ENCODE measurements around the gene RAB7B.

Gene RAB7B

DNA sequence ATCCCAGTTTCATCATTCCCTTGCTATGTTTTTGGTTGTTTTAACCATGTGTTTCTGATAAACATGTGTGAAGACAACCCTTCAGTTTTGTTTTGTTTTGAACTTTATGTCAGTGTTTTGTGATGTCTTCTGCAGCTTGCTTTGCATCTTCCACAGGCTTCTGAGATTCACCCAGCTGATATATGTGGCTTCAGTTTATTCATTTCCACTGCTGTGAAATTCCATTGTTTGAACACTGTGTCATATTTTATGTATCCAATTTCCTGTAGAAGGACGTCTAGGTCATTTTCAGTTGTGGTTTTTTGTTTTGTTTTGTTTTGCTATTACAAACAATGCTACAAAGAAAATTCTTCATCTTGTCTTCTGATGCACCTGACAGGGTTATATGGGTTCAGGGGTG is 32.7 kb downstream of the RAB7B start:
- TF ChIP-seq POLR2AphosphoS5 (IDR thresholded peaks at IDR 0.05; ENCODE audit: low read depth, low read length) (no peak), SIN3A (IDR thresholded peaks at IDR 0.05; ENCODE audit: borderline replicate concordance, insufficient read depth, low read length) (no peak), FOXP2 (optimal IDR thresholded peaks at IDR 0.05; ENCODE audit: borderline replicate concordance, extremely low read depth, extremely low read length, insufficient read depth) (no peak), TAF1 (IDR thresholded peaks at IDR 0.05; ENCODE audit: borderline replicate concordance, insufficient read depth, low read length) (no peak)
- TF ChIP-seq, protein P1, sequence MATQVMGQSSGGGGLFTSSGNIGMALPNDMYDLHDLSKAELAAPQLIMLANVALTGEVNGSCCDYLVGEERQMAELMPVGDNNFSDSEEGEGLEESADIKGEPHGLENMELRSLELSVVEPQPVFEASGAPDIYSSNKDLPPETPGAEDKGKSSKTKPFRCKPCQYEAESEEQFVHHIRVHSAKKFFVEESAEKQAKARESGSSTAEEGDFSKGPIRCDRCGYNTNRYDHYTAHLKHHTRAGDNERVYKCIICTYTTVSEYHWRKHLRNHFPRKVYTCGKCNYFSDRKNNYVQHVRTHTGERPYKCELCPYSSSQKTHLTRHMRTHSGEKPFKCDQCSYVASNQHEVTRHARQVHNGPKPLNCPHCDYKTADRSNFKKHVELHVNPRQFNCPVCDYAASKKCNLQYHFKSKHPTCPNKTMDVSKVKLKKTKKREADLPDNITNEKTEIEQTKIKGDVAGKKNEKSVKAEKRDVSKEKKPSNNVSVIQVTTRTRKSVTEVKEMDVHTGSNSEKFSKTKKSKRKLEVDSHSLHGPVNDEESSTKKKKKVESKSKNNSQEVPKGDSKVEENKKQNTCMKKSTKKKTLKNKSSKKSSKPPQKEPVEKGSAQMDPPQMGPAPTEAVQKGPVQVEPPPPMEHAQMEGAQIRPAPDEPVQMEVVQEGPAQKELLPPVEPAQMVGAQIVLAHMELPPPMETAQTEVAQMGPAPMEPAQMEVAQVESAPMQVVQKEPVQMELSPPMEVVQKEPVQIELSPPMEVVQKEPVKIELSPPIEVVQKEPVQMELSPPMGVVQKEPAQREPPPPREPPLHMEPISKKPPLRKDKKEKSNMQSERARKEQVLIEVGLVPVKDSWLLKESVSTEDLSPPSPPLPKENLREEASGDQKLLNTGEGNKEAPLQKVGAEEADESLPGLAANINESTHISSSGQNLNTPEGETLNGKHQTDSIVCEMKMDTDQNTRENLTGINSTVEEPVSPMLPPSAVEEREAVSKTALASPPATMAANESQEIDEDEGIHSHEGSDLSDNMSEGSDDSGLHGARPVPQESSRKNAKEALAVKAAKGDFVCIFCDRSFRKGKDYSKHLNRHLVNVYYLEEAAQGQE (IDR thresholded peaks at IDR 0.05; ENCODE audit: insufficient read depth in 1 of 2, low read depth in 2 of 2, low read length in 2 of 2), result no peak

GRCh38 chr1:205969229-205969628 is 34.0 kb downstream of the RAB7B start:
- TF ChIP-seq SIN3A (IDR thresholded peaks at IDR 0.05; ENCODE audit: borderline replicate concordance, insufficient read depth, low read length), result no peak
- TF ChIP-seq FOXP2 (optimal IDR thresholded peaks at IDR 0.05; ENCODE audit: borderline replicate concordance, extremely low read depth, extremely low read length, insufficient read depth), result no peak

DNA sequence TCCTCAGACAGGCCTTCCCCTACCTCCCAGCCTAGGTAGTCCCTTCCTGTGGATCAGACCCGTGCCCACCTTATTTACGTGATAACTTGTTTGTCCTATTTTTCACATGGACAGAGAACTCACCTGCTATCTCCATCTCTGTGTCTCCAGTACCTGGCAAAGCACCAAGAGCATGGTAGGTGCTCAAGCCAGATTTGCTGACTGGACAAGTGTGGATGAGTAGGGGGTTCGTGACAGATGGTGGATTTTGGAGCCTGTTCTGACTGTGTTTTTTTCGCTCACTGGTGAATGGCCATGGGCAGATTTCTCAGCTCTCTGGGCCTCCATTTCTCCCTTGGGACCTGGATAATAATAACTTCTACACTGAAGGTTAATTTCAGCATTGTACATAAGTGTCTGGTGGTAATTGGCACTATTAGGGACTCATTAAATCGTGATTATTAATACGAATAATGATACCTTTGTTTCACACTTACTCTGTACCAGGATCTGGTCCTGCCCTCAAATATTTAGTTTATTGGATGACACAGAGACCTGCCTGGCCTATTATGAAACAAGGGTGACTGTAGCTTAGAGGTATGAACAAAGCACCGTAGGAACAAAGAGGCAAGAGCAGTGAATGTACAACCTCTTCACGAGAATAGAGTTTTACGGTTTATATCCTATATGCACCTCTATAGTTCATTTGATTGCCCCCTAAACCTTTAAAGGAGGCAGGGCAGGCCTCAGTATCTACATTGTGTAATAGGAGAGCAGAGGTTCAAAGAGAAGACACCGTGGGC is 35.5 kb downstream of the RAB7B start:
- TF ChIP-seq FOXP2 (optimal IDR thresholded peaks at IDR 0.05; ENCODE audit: borderline replicate concordance, extremely low read depth, extremely low read length, insufficient read depth) (no peak), TAF1 (IDR thresholded peaks at IDR 0.05; ENCODE audit: borderline replicate concordance, insufficient read depth, low read length) (no peak), POLR2AphosphoS5 (IDR thresholded peaks at IDR 0.05; ENCODE audit: low read depth, low read length) (no peak), SIN3A (IDR thresholded peaks at IDR 0.05; ENCODE audit: borderline replicate concordance, insufficient read depth, low read length) (no peak)
- TF ChIP-seq, protein P1 (IDR thresholded peaks at IDR 0.05; ENCODE audit: insufficient read depth in 1 of 2, low read depth in 2 of 2, low read length in 2 of 2), result no peak

GRCh38 chr1:205965036-205965884 is 37.9 kb downstream of the RAB7B start:
- TF ChIP-seq TAF1 (IDR thresholded peaks at IDR 0.05; ENCODE audit: borderline replicate concordance, insufficient read depth, low read length), result no peak
- TF ChIP-seq POLR2AphosphoS5 (IDR thresholded peaks at IDR 0.05; ENCODE audit: low read depth, low read length), result no peak
- TF ChIP-seq, protein P1 (IDR thresholded peaks at IDR 0.05; ENCODE audit: insufficient read depth in 1 of 2, low read depth in 2 of 2, low read length in 2 of 2), result no peak
- no peak for TF ChIP-seq FOXP2 (optimal IDR thresholded peaks at IDR 0.05; ENCODE audit: borderline replicate concordance, extremely low read depth, extremely low read length, insufficient read depth)
- TF ChIP-seq SIN3A (IDR thresholded peaks at IDR 0.05; ENCODE audit: borderline replicate concordance, insufficient read depth, low read length), result no peak

GRCh38 chr1:205963352-205964155 is 39.6 kb downstream of the RAB7B start:
- TF ChIP-seq SIN3A (IDR thresholded peaks at IDR 0.05; ENCODE audit: borderline replicate concordance, insufficient read depth, low read length), result no peak
- no peak for TF ChIP-seq FOXP2 (optimal IDR thresholded peaks at IDR 0.05; ENCODE audit: borderline replicate concordance, extremely low read depth, extremely low read length, insufficient read depth)
- TF ChIP-seq POLR2AphosphoS5 (IDR thresholded peaks at IDR 0.05; ENCODE audit: low read depth, low read length), result no peak
- no peak for TF ChIP-seq TAF1 (IDR thresholded peaks at IDR 0.05; ENCODE audit: borderline replicate concordance, insufficient read depth, low read length)
- TF ChIP-seq, protein P1 (IDR thresholded peaks at IDR 0.05; ENCODE audit: insufficient read depth in 1 of 2, low read depth in 2 of 2, low read length in 2 of 2), result no peak
